NB4 (cell line): ENCODE data around the gene SFXN2.

Experiments
- CTCF ChIP-seq: IDR thresholded peaks from one replicate; pipeline ENCODE4 v1.5.1; 2012; ENCODE audit warnings: low read depth, low read length
- MAX ChIP-seq: IDR thresholded peaks from 2 replicates; pipeline ENCODE4 v1.6.1; 2011; ENCODE audit warnings: low read depth, low read length
- MYC ChIP-seq: IDR thresholded peaks from 2 replicates; pipeline ENCODE4 v1.6.1; 2011; ENCODE audit warnings: low read depth, low read length
- POLR2A ChIP-seq: IDR thresholded peaks from 2 replicates; pipeline ENCODE4 v1.6.1; 2011; ENCODE audit warnings: mild to moderate bottlenecking; ENCODE audit not compliant: insufficient read length; ENCODE audit errors: extremely low read depth

- no peak for TF ChIP-seq CTCF
- no peak for TF ChIP-seq POLR2A
- no peak for TF ChIP-seq MAX
- no peak for TF ChIP-seq MYC
These were observed 45.2 kb downstream of the SFXN2 start for GRCh38 chr10:102759497-102760210.
